ENCODE results near the gene SPTBN4.

Gene SPTBN4

DNA sequence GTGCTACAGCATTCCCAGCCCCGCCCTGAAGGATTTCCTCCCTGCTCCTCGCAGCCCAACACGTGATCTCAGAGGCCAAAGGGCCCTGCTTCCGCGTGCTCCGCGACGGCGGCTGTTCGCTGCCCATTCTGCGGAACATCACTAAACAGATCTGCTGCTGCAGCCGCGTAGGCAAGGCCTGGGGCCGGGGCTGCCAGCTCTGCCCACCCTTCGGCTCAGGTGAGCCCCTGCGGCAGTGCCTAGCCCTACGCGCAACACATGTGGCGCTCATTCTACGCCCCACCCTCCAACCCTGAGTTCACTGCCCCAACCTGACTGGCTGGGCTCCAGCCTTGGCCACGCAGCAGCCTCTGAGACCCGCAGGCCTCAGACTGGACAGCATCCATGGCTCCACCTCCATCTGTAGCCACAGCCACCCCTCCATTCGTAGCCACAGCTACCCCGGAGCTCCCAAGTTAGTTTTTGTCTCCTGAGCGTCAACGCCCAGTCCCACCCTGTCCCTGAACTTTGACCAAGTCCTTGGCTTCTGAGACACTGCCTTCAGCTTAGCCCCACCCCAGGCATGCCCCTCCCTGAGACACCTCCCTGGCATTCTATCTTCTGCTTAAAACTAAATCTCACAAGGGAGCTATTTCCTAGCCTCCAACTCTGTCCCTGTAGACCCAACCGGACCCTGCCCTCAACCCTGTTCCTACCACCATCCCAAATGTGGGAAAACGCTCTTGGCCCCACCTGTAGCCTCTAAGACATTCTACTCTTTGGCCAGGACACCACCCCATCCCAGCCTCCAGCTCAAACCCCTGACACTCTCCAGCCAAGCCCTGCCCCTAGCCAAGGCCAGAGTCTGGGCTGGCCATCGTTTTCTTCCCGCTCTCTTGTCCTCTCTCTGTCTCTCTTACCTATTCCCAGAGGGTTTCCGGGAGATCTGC lies 140.8 kb downstream of the SPTBN4 start:
- no peaks in the 10 kb centered on the region for H3K9me3 ChIP-seq (ENCODE audit: insufficient read depth, low read length)
- H3F3A ChIP-seq (ENCODE audit: insufficient read depth) = peaks cover 26% of the 10 kb centered on the region
- H2AFZ ChIP-seq (ENCODE audit: low read depth, low read length, severe bottlenecking) = no peak overlapping the region
- TF ChIP-seq EZH2phosphoT487 (conservative IDR thresholded peaks at IDR 0.05; ENCODE audit: low read length) = no peak
- H3K9me2 ChIP-seq (replicated peaks; ENCODE audit: insufficient read depth, low read length) = no peaks in the 10 kb centered on the region
- no peak overlapping the region for H3K4me2 ChIP-seq (ENCODE audit: low read depth, low read length, poor library complexity, severe bottlenecking)
- H3K4me3 ChIP-seq (ENCODE audit: insufficient read depth, low read length, poor library complexity, severe bottlenecking) = no peak overlapping the region
- no peaks in the 10 kb centered on the region for H4K20me1 ChIP-seq (ENCODE audit: low read depth, low read length)
- no peaks in the 10 kb centered on the region for H3K79me2 ChIP-seq (ENCODE audit: insufficient read depth, low read length)
- H3K36me3 ChIP-seq (ENCODE audit: low read length) = no peaks in the 10 kb centered on the region
- no peak overlapping the region for H3K27ac ChIP-seq (ENCODE audit: low read depth, low read length)
- H3K9ac ChIP-seq (ENCODE audit: low read length) = no peak overlapping the region
- H3K27me3 ChIP-seq (ENCODE audit: low read length) = no peaks in the 10 kb centered on the region

DNA sequence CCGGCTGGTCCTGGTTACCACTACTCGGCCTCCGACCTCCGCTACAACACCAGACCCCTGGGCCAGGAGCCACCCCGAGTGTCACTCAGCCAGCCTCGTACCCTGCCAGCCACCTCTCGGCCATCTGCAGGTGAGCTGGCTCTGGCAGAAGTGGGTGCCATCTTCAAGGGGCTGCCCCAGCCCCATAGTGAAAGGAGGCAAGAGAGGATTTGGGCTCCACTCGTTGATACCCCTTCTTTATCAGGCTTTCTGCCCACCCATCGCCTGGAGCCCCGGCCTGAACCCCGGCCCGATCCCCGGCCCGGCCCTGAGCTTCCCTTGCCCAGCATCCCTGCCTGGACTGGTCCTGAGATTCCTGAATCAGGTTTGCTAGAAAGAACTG lies 141.4 kb downstream of the SPTBN4 start:
- Histone ChIP-seq H2AFZ (ENCODE audit: low read depth, low read length, severe bottlenecking) (no peak overlapping the region), H3K9me2 (replicated peaks; ENCODE audit: insufficient read depth, low read length) (no peaks in the 10 kb centered on the region), H3K27me3 (ENCODE audit: low read length) (no peaks in the 10 kb centered on the region), H3K27ac (ENCODE audit: low read depth, low read length) (no peak overlapping the region), H3K9me3 (ENCODE audit: insufficient read depth, low read length) (no peaks in the 10 kb centered on the region), H4K20me1 (ENCODE audit: low read depth, low read length) (no peaks in the 10 kb centered on the region), H3F3A (ENCODE audit: insufficient read depth) (peaks cover 22% of the 10 kb centered on the region), H3K4me3 (ENCODE audit: insufficient read depth, low read length, poor library complexity, severe bottlenecking) (no peak overlapping the region), H3K4me2 (ENCODE audit: low read depth, low read length, poor library complexity, severe bottlenecking) (no peak overlapping the region), H3K79me2 (ENCODE audit: insufficient read depth, low read length) (no peaks in the 10 kb centered on the region), H3K9ac (ENCODE audit: low read length) (no peak overlapping the region), H3K36me3 (ENCODE audit: low read length) (no peaks in the 10 kb centered on the region)
- TF ChIP-seq EZH2phosphoT487 (conservative IDR thresholded peaks at IDR 0.05; ENCODE audit: low read length) = no peak
- TF ChIP-seq, protein P1, sequence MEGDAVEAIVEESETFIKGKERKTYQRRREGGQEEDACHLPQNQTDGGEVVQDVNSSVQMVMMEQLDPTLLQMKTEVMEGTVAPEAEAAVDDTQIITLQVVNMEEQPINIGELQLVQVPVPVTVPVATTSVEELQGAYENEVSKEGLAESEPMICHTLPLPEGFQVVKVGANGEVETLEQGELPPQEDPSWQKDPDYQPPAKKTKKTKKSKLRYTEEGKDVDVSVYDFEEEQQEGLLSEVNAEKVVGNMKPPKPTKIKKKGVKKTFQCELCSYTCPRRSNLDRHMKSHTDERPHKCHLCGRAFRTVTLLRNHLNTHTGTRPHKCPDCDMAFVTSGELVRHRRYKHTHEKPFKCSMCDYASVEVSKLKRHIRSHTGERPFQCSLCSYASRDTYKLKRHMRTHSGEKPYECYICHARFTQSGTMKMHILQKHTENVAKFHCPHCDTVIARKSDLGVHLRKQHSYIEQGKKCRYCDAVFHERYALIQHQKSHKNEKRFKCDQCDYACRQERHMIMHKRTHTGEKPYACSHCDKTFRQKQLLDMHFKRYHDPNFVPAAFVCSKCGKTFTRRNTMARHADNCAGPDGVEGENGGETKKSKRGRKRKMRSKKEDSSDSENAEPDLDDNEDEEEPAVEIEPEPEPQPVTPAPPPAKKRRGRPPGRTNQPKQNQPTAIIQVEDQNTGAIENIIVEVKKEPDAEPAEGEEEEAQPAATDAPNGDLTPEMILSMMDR (IDR thresholded peaks at IDR 0.05; ENCODE audit: insufficient read depth, low read length, poor library complexity, severe bottlenecking) = no peak

DNA sequence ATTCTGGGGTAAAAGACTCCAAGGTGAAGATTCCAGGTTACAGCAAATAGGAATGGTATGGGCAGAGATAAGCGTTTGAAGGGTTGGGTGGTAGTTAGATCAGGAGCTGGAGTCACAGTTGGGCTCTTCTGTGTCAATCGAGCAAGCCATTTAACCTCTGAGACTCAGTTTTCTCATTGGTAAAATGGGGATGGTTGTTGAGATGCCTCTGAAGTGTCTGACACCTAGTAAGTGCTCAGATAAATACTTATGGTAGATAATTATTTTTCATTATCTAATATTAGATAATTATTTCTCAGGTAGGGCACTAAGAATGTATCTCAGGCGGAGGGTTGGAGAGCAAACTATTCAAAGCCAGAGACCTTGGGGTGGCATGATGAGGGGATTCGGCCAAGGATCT lies 142.2 kb downstream of the SPTBN4 start:
- no peaks in the 10 kb centered on the region for H3K27me3 ChIP-seq (ENCODE audit: low read length)
- peak overlapping the region; percentile 51 for H3K9ac ChIP-seq (ENCODE audit: low read length)

More for the DNA sequence above, 142.2 kb downstream of the SPTBN4 start:
- TF ChIP-seq EZH2phosphoT487 (conservative IDR thresholded peaks at IDR 0.05; ENCODE audit: low read length) = no peak
- TF ChIP-seq, protein P1 (IDR thresholded peaks at IDR 0.05; ENCODE audit: insufficient read depth, low read length, poor library complexity, severe bottlenecking) = no peak
- H3K36me3 ChIP-seq (ENCODE audit: low read length) = no peaks in the 10 kb centered on the region
- peak overlapping the region; percentile 65 for H2AFZ ChIP-seq (ENCODE audit: low read depth, low read length, severe bottlenecking)
- H3K4me2 ChIP-seq (ENCODE audit: low read depth, low read length, poor library complexity, severe bottlenecking) = peak overlapping the region; percentile 65
- no peaks in the 10 kb centered on the region for H3K79me2 ChIP-seq (ENCODE audit: insufficient read depth, low read length)
- H3F3A ChIP-seq (ENCODE audit: insufficient read depth) = peaks cover 20% of the 10 kb centered on the region; the same call in 1 of the 2 replicates
- H3K9me2 ChIP-seq (replicated peaks; ENCODE audit: insufficient read depth, low read length) = no peaks in the 10 kb centered on the region
- H3K4me3 ChIP-seq (ENCODE audit: insufficient read depth, low read length, poor library complexity, severe bottlenecking) = peak overlapping the region; percentile 52
- no peaks in the 10 kb centered on the region for H4K20me1 ChIP-seq (ENCODE audit: low read depth, low read length)
- H3K27ac ChIP-seq (ENCODE audit: low read depth, low read length) = no peak overlapping the region
- no peaks in the 10 kb centered on the region for H3K9me3 ChIP-seq (ENCODE audit: insufficient read depth, low read length)

Data from SU-DHL-6 (cell line).